HG03108 (cell line): ENCODE results near the gene CD2BP2.

Source experiments
- ATAC-seq: cut with Tn5 transposase; IDR thresholded peaks from one replicate; pipeline ENCODE4 v1.9.1; 2021; ENCODE audit warnings: moderate library complexity; ENCODE audit not compliant: unreplicated experiment

Gene CD2BP2

DNA sequence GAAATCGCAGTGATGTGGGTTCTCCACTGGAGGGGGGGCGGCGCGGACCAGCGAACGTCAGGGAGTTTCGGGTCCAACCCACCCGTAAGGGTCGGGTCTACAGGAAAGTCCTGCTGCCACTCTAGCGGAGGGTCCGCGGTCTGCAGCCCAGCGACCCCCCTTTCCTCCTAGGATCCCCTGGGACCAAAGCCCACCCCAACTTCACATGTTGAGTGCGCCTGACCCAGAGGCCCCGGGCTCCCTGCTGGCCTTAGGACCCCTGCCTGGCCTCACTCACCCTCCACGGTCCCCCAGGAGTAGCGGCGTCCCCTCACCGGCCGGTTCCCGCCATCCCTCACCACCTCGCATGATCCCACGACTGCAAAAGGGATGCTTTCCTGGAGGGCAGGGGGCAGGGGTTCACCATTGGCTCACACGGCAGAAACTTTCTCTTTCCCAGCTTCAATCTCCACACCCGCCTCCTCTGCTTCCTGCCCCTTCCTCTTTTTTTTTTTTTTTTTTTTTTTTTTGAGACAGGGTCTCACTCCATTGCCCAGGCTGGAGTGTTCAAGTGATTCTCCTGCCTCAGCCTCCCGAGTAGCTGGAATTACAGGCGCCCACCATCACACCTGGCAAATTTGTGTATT is 24.2 kb upstream of the CD2BP2 start:
- no peak for ATAC-seq

DNA sequence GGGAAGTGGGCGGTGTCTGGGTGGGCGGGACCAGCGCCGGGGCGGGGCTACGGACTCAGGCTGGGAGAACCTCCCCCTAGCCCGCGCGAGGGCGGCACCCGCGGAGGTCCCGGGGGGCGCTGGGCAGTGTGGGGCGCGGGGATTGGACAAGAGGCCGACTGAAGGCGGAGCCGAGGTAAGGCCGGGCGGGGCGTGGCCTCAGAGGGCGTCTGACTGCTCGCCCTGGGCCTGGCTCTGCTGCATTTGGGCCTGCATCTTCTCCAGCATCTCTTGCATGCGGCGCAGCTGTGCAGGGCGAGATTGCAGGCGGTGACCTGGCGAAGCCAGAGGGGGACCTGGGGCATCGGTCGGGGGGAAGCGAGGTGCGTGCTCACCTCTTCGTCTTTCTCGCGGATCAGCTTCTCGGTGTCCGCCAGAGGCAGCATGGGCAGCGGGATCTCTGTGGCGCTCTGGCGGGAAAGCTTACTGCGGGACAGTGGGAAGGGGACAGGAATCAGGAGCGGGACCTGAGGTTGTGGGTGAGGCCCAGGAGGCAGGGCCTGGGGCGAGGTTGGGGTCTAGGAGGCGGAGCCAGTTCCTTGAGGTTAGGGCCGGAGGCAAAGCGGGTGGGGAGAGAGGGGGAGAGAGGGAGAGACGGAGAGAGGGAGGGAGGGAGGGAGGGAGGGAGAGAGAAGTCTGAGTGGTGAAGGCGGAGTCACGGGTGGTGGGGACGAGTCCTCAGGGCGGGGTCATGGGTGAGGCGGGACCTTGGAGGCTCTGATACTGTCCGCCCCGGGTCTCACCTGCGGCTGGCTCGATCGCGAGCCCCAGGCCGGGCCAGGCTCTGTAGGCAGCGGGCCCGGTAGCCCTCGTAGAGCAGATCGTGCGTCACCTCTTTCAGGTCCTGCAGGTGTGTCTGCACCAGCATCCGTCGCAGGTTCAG is 23.4 kb upstream of the CD2BP2 start:
- peak; percentile 86 for ATAC-seq

DNA sequence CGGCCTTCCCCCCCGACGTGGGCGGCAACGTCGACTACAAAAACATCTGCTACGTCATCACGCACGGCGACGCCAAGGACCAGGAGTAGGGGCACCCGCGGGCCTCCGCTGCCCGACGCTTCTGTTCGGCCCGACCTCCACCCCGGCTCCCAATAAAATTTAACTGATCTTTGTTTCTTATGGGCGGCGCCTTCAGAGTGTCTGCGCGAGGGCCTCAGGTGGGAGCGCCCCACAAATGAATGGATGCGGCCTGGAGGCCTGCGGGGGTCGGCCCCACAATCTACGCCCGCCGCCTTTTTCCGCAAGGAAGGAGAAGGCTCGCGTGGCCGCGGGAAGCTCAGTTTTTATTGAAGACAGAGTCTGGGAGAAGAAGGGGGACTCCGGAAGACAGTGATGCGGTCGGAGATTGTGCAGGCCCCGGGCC is 22.7 kb upstream of the CD2BP2 start:
- peak; percentile 28 for ATAC-seq

DNA sequence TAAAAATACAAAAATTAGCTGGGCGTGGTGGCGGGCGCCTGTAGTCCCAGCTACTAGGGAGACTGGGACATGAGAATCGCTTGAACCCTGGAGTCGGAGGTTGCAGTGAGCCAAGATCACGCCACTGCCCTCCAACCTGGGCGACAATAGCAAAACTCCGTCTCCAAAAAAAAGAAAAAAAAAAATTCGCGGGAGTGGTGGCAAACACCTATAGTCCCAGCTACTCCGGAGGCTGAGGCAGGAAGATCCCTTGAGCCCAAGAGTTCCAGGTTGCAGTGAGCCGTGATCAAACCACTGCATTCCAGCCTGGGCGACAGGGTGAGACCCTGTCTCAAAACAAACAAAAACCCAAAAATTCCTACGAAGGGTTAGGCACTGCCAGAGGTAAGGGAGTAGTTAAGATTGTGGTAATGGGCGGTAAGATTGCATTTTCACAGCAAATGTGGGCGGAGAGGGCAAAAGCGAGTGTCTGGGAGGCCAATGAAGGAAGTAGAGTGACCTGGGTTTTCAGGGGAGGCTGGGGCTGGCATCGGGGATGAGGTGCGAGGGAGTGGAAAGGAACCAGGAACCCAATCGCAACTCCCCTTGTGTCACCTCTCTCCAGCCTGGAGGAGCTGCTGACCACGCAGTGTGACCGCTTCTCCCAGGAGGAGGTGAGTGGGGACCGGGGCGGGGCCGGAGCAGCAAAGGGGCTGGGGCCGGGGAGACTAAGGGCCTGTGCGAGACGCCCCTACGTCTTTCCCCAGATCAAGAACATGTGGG is 22.1 kb upstream of the CD2BP2 start:
- ATAC-seq, result no peak

DNA sequence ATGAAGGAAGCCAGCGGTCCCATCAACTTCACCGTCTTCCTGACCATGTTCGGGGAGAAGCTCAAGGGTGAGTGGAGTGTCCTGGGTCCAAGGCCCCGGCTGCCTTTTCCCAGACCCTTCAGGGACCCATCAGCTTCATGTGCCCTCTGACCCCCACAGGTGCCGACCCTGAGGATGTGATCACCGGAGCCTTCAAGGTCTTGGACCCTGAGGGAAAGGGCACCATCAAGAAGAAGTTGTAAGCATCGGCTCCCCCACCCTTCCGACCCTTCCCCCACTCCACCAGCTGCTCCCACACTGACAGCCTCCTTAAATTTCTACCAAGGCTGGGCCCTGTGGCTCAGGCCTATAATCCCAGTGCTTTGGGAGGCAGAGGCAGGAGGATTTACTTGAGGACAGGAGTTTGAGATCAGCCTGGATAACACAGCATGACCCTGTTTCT is 21.4 kb upstream of the CD2BP2 start:
- ATAC-seq, result no peak

DNA sequence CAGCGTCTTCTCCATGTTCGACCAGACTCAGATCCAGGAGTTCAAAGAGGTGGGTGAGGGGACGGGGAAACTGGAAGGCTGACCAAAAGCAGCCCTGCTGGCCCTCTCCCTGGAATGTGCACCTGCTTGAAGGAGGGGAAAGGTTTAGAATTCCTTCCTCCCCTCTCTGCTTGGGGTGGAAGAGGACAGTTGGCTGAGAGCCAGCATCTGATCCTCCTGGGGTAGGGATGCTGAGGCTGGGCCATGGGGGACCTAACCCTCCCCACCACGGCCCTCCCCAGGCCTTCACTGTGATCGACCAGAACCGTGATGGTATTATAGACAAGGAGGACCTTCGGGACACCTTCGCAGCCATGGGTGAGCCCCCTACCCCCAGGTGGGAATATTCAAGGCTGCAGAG is 20.8 kb upstream of the CD2BP2 start:
- ATAC-seq, result no peak

DNA sequence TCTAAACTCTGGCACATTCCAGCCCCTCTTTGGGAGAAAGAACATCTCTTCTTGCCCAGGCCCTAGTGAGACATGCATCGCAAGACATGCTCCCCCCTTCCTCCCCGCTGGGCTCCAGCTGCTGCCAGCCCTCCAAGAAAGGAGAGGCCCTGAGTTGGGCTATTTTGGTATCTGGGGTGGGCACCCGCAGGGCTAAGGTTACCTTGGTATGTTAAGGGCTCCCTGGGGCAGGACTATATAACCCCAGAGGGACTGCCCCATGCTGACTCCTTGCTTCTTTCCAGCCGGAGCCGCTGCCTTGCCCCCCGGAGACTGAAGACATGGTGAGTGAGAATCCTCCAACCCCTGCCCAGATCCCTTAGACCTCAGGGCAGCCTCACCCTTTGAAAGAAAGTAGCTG is 19.4 kb upstream of the CD2BP2 start, which contains the start of gene MYL11:
Gene MYL11 (plus strand): TSS at position 265 of the 400 bp plus-strand sequence. CDS start 56 bp downstream, at position 321.
- ATAC-seq, result no peak

DNA sequence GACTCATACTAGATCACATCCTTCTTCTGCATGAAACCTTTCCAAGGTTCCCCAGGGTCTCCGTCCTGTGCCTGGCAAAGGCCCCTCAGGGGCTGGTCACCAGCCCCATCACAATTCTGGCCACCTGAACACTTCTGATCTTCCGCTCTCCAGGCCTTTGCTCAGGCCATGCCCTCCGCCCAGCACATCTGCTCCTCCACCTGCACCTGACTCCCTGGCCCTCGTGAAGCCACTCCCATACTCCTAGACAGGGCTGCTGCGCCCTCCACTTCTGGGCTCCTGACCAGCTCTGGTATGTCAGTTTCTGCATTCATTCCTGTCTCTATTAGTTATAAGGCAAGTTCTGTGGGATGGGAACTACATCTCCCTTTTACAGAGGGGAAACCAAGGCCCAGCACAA is 17.6 kb upstream of the CD2BP2 start:
- ATAC-seq, result no peak

DNA sequence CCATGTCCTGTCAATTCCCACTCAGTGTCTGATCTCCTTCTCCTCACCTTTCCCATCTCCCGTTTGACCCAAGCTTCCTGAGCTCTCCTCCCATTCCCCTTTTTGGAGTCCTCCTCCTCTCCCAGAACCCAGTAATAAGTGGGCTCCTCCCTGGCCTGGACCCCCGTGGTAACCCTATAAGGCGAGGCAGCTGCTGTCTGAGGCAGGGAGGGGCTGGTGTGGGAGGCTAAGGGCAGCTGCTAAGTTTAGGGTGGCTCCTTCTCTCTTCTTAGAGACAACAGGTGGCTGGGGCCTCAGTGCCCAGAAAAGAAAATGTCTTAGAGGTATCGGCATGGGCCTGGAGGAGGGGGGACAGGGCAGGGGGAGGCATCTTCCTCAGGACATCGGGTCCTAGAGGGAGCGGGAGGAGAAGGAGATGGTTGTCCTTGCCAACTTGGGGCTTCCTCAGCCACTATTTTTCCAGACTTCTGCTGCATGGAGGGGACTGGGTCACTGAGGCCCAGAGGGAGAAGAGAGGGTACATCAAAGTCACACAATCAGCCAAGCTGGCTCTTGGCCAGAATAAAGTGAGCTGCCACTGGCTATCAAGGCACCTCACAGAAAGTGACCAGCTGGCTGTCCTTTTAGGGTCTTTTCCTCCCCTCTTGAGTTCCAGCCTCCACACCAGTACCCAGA is 17.1 kb upstream of the CD2BP2 start:
- no peak for ATAC-seq

DNA sequence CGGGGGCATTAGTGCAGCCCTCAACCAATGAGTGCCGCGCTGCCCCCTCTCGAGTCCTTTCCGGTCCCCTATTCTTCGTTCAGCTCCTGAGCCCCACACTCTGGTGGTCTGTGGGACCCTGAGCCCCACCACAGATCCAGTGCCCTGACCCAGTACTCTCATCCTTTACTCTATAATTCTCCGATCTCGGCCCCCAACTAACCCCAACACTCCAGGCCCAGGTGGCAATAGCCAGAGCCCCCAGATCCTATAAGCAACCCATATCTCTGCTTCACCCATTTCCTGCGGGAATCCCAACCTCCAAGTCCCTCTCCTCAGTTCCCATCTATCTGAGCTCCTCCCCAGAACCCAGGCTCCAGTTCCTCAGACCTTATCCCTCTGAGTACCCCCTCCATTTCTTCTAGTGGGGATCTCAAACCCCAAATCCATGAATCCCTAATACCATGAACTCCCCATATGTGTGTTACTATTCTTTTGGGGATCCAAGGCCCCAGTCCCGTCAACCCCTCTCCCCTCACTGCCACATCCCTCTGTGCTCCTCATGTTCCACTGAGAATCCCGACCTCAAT is 16.2 kb upstream of the CD2BP2 start:
- ATAC-seq, result no peak

DNA sequence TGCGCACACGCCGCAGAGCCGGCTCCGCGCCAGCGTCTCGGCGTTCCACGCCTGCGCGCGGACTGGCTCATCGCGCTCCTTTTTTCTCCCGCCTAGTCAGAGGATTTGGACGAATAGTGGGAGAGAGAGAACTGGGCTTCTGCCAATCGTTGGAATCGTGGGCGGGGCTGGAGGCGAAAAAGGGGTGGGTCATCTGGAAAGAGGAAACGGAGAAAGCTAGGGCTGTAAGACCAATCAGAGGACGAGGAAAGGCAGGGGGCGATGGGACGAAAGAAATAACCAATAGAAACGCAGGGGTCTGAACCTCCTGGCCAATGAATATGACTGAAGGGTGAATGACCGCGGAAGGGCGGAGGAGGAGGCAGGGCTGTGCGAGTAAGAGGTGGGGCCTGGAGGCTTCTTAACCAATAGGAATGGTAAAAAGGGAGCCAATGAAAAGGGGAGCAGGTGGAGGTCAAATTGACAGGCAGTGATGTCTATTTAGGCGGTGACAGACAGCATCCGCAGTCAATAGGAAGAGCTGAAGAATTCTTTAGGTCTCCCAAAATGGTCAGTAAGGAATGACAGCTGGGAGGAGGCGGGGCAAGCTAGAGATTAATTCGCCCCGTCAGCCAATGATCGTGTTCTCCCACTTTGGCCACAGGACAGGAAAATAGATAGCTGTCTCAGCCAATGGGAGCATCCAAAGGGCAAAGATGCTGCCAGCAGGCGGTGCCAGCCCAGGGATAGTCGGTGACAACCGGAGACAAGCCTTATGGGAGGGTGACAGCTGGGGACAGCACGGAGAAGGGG is 15.5 kb upstream of the CD2BP2 start, which contains the start of gene TBC1D10B:
Gene TBC1D10B (minus strand): TSS at position 39 of the 792 bp plus-strand sequence. CDS start 311 bp downstream, outside the sequence.
- ATAC-seq, result peak; percentile 76

DNA sequence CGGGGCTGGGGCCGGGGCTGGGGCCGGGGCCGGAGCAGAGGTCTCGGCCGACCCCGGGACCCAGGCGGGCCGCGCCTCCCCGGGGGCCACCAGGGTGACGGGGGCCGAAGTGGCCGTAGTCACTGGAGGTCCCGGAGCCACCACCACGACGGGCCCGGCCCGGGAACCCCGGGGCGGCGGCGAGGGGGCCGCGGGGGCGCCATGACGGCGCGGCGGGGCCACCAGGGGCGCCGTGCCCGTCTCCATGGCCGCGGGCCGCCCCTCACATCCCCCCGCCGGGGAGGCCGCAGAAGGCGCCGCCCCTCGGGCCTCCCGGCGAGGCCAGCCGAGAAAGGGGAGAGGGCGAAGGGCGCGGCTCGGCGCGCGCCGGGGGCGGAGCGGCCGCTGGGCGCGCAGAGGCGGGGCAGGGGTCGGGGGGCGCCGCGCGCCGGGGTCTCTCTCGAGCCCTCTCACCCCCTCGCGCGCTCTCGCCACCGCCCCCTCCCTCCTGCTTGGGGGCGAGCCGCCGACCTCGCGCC is 14.9 kb upstream of the CD2BP2 start:
- ATAC-seq, result peak; percentile 3

DNA sequence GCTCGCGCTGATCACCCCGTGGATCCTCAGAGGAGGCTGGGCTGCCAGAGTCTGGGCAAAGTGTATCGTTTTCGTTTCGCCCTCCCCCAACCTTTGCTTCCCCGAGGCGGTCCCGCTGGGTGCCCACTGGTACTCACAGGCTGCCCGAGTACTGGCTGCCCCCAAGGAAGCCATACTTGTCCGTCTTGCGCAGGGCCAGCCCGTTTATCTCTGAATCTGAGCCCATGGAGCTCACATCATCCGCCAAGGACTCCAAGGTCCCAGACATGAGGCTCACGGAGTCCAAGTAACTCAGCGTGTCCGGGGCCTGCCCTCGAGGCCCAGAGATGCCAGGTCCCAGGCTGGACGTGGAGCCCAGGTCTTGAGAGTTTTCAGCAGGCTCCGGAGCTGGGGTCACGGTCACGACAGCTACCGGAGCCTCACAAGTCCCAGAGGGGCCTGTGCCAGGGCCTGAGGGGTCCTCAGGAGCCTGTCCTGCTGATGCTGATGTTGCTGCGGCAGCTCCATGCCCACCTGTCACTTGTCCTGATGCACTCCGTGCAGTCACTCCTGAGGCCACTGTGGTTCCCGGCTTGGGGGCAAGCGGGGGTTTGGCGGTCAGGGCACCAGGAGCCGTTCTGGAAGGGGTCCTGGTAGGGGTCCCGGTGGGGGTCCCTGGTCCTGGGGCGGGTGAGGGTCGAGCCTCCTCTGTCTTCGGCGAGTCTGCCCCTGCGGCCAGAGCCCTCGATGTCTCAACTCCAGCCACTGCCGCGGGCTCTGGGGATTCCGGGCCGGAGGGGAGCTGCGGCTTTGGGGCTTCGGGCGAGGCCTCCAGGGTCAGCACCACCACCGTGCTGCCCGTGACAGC is 14.2 kb upstream of the CD2BP2 start:
- no peak for ATAC-seq

DNA sequence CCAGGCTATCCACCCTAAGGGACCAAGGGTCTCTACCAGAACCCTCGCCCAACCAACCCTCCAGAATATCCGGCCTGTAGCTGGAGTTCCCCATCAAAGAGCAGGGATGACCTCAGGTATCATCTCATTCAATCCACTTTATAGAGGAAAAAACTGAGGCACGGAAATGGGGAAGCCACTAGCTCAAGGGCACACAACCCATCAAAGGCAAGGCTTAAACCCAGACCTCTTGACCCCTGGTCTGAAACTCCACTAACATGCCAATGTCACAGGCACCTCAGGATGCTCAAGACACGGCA is 13.6 kb upstream of the CD2BP2 start:
- ATAC-seq, result no peak

DNA sequence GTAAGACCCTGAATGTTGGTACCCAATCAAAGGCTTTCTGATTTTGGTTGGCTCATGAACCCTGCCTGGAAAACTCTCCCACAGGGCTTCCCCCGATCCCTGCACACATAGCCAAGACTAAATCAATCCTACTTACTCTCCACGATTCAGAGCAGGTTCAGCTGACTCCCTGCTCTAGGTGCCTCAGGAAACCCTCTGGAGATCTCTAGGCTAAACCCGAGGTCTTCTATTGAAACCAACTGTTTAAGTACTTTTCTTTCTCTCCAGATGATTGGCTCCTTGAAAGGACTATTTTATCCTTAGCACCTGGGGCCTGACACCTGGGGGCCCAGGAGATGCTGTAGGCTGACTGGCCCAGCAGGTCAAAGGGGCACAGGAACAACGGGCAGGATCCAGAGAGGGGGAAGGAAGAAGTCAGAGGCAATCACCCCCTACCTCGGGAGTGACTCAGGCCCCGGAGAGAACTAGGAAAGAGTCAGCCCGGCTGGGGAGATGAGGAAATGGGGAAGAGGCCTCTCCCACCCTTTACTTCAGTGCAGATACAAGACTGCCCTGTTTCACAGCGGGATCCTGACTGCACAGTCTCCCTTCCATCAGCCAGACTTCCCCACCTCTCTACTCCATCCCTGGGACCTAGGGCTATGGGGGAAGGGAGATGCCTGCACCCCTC is 13.1 kb upstream of the CD2BP2 start:
- no peak for ATAC-seq

DNA sequence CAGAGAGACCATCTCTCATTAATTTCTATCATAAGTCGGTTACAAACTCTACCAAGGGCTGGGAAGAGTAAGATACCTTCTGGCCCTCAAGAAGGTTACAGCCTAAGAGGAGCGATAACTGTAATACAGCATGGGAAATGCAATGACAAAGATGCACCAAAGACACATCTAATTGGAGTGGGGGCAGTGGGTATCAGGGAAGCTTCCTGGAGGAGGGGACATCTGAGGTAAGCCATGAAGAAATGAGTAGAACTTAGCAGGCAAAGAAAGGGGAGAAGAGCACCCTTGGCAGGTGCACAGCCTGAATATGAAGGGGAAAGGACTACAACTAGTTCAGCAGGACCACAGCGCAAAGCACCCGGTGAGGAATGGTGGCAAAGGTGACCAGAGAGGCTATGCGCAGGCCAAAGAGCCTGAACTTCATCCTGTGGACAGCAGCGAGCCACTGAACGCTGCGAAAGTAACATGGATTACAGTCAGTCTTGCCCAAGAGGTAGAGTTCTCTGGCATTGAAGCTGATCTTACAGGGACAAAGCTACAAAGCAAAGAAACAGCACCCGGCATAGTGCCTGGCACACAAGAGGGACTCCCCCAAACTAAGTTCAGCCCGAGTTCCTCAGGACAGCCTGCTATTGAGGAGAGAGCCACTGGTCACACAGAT is 12.4 kb upstream of the CD2BP2 start:
- ATAC-seq, result no peak

DNA sequence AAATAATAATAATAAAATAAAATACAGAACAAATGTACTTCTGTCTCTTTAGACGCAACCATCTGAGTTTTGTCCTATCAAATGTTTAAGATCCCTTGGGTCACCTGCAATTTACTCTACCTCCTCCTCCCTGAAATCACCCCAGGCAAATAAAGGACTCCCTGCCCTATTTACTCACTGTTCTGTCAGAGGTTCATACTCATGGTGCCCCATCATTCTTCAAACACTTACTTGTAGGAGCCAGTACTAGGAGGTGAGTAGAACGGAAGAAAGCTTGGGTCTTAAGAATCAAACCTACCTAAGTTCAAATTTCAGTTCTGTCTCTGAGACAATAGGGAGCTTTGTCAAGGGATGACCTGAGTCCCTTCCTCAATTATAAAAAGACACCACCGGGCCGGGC is 11.4 kb upstream of the CD2BP2 start:
- ATAC-seq, result no peak

DNA sequence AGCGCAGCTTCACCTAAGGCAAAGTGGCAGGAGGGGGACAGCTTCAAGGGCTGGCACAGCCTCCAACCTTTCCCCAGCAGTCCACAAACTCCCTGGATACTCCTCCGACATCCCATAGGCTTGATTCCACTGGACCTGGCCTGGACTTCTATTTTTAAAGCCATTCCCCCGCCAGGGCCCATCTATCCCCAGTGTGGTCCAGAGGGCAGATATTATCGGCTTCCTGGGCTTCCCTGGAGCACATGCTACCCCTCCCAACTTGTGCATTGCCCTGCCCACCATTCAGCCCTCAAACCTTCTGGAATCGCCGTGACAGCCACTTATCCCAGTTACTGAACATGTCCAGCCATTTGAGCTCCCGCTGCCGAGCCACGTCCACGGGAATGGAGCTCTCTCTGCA is 10.1 kb upstream of the CD2BP2 start:
- ATAC-seq, result no peak
